Fibroblast of mammary gland (primary cell): Measurements from ENCODE around the gene RAB30.

Source experiments
- DNase-seq: peaks from one replicate; pipeline ENCODE4 v3.0.0-alpha.2; 2010; ENCODE audit warnings: low read depth
- H3K4me3 ChIP-seq: 2 replicates; pipeline ENCODE4 v1.5.1; 2011; ENCODE audit warnings: low read depth, mild to moderate bottlenecking, low read length, moderate library complexity; ENCODE audit not compliant: control insufficient read depth
- TF ChIP-seq, protein P1 (sequence below): conservative IDR thresholded peaks from 2 replicates; pipeline ENCODE4 v1.5.1; 2011; ENCODE audit warnings: low read depth, low read length, inconsistent platforms; ENCODE audit not compliant: control insufficient read depth, insufficient read depth

RAB30 gene, protein sequence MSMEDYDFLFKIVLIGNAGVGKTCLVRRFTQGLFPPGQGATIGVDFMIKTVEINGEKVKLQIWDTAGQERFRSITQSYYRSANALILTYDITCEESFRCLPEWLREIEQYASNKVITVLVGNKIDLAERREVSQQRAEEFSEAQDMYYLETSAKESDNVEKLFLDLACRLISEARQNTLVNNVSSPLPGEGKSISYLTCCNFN

DNA sequence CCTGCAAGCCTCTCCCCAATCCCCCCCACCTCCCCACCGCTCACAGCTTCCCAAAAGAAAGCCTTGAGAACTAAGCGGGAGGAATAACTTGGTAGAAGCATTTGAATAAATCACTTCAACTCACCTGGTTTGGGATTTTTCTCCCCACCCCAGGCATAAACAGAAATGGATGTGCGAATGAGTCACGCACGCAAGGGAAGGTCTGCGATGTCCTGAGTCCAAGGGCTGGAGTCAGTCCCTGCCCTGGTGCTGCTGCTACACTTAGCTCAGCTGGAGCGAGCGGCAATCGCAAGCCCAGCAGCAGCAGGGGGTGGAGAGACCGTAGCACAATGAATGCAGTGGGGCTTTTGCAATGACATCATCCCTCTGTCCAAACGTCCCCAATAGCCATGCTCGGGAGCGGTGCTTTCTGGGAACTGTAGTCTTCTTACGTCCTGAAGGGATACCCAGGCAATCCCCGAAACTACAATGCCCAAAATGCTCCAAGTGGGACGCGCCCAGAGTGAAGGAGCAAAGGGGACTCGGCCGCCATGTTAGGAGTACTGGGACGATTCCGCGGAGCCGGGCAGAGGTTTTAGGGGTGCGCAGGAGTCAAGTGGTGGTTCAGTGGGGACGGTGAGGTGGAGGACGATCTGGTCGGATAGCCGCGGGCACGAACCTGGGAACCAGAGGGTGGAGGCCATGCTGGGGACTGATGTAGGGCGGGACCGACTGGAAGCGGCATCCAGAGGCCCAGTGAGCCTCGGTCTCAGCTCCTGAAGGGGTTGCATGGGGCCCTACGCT is at the start of gene RAB30:
Gene RAB30 (minus strand): TSS at position 331 of the 783 bp plus-strand sequence. CDS start 74,581 bp downstream, outside the sequence.
- peak; percentile 100 for DNase-seq
- peak within 1 kb of the TSS; percentile 96 for H3K4me3 ChIP-seq
- TF ChIP-seq, protein P1, sequence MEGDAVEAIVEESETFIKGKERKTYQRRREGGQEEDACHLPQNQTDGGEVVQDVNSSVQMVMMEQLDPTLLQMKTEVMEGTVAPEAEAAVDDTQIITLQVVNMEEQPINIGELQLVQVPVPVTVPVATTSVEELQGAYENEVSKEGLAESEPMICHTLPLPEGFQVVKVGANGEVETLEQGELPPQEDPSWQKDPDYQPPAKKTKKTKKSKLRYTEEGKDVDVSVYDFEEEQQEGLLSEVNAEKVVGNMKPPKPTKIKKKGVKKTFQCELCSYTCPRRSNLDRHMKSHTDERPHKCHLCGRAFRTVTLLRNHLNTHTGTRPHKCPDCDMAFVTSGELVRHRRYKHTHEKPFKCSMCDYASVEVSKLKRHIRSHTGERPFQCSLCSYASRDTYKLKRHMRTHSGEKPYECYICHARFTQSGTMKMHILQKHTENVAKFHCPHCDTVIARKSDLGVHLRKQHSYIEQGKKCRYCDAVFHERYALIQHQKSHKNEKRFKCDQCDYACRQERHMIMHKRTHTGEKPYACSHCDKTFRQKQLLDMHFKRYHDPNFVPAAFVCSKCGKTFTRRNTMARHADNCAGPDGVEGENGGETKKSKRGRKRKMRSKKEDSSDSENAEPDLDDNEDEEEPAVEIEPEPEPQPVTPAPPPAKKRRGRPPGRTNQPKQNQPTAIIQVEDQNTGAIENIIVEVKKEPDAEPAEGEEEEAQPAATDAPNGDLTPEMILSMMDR: no peak

DNA sequence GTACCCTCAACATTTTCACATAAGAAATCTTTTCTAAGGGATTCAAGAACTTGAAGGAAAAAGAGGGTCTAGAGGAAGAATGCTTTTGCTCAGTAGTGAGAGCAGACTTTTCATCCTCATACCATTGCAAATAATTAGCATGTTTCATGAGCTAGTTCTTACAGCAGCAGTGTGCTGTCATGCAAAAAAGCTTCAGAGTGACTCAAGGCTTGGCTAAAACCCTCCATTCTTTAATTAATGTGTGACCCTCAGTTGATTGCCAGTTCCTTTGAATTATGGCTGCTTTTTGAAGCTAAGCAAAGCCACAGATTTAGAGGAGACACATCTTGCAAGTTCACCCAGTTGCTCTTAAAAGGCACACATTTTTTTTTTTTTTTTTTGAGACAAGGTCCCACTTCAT is 48.6 kb upstream of the RAB30 start:
- no peak overlapping the region for H3K4me3 ChIP-seq
- TF ChIP-seq, protein P1: no peak
- no peak for DNase-seq

DNA sequence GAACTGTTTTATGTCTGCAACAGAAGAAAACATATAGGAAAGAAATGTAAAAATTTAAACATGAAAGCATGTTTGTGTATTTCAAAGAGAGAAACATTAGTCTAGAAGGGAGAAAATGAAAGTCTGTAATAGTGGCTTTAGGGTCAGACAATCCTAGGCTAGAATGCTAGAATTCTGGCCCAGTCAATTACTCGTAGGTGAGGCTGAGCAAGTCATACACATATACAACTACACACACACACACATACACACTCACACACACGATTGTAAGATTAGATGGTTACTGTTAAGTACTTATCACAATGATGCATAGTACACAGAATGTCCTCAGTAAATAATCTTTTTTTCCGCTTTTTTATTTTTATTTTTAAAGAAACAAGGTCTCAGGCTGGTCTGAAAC is 47.5 kb upstream of the RAB30 start:
- TF ChIP-seq, protein P1: no peak

DNA sequence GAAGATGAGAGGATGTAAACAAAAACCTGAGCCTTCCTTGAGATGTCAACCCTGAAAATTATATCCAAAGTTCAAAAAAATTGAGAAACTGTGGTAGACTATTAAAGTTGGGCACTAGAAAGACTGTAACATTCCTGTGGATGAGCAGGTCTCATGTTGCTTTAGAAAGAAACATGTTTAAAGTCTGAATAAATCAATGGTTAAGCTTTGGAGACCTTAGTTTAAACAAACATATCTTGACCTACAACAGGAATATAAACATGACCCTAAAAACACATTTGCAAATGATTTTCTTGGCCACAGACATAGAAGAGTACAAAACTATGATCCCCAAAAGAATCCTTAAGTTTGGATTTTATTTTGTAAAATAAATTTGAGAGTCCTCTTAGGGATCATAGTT is 47.1 kb upstream of the RAB30 start:
- H3K4me3 ChIP-seq: no peak overlapping the region
- DNase-seq: no peak
- TF ChIP-seq, protein P1: no peak

More for the DNA sequence above, 47.5 kb upstream of the RAB30 start:
- DNase-seq: no peak
- H3K4me3 ChIP-seq: no peak overlapping the region

DNA sequence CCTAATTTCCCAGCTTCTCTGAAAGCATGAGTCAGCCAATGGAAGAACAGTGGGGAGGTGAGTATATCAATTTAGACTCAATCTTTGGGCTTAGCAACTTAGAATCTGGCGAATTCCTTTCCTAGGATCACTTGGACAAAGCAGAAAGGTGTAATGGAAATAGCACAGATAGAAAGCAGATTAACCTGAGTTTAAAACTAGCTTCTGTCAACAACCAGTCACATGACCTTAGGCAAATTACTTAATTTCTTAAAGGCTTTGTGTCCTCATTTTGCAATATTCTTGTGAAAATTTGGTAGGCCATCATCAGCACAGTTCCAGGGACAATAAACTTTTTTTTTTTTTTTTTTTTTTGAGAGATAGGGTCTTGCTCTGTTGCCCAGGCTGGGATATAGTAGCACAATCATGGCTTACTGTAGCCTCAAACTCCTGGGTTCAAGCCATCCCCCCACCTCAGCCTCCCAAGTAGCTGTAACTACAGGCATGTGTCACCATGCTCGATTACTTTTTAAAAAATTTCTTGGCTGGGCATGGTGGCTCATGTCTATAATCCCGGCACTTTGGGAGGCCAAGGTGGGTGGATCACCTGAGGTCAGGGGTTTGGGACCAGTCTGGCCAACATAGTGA is 44.4 kb upstream of the RAB30 start:
- DNase-seq: no peak
- no peak overlapping the region for H3K4me3 ChIP-seq
- TF ChIP-seq, protein P1: no peak

DNA sequence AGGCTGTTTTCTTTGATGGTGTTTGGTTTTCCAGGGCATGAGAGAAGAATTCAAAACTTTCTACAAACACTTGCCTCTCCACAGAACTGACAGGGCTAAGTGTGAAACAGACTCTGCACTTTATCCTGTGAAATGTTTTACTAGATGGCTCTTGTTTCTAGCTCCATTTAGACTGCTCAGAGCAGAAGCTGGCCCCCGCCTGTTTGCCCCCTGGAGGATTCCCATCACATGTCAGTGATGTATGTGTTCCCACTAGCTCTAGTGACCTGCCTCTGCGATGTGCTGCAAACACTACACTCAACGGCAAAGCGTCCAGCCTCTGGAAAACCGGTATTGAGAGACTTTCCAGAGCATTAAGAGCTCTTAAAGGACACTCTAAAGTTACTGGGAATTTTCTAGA is 43.9 kb upstream of the RAB30 start:
- DNase-seq: no peak
- H3K4me3 ChIP-seq: no peak overlapping the region
- TF ChIP-seq, protein P1: no peak
